Measurements from ENCODE around the gene FOXN4.

Gene FOXN4

DNA sequence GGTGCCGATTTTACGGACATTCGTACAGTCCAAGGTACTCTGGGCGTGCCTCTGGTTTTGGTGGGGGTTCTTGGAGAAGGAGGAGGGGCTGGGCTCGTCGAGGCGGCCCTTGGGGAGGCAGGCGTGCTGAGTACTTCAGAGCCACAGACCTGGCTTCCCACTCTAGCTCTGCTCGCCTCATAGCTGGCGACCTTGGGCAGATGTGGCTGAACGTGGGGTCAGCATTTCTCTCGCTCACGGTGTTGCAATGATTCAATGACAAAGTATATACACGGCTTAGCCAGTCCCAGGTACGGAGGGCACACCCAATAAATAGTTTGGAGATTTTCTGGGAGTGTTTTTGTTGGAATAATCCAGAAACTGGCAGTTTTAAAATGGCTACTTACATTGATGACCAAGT, 75.1 kb downstream of the FOXN4 start:
- FAIRE-seq = no peak
- DNase-seq (ENCODE audit: extremely low spot score, insufficient read length, low read depth) = no peak

- no peak for FAIRE-seq
- DNase-seq (ENCODE audit: extremely low spot score, insufficient read length, low read depth) = no peak
Observed at GRCh38 chr12:109232731-109233130, 76.4 kb downstream of the FOXN4 start.

- DNase-seq (ENCODE audit: extremely low spot score, insufficient read length, low read depth) = no peak
- no peak for FAIRE-seq
Observed at GRCh38 chr12:109230193-109230592, 78.9 kb downstream of the FOXN4 start.

- DNase-seq (ENCODE audit: extremely low spot score, insufficient read length, low read depth) (no peak), FAIRE-seq (no peak)
Observed at GRCh38 chr12:109228664-109229063, 80.4 kb downstream of the FOXN4 start.

All from GM18507 (cell line).